ENCODE results near the gene GIPC2.
A peak's percentile ranks its signal among the peaks of the same experiment; 100 is the strongest.
"Not testable (repeated sequence)": the region's sequence is repeated elsewhere in the genome, so short reads cannot be mapped to it uniquely, and the experiment has no call there.

Gene GIPC2

GRCh38 chr1:78101051-78101450 is 55.3 kb downstream of the GIPC2 start:
- no peak for DNase-seq

GRCh38 chr1:78101514-78101913 is 55.7 kb downstream of the GIPC2 start:
- DNase-seq = no peak

GRCh38 chr1:78102082-78102481 is 56.3 kb downstream of the GIPC2 start:
- no peak for DNase-seq

GRCh38 chr1:78102916-78103315 is 57.1 kb downstream of the GIPC2 start:
- no peak for DNase-seq

- no peak for DNase-seq
Measured at GRCh38 chr1:78104322-78104721, 58.6 kb downstream of the GIPC2 start.

- DNase-seq = not testable (repeated sequence)
Measured at GRCh38 chr1:78109659-78110058, 63.9 kb downstream of the GIPC2 start.

GRCh38 chr1:78113156-78113916 is 67.6 kb downstream of the GIPC2 start:
- DNase-seq = no peak

- DNase-seq = peak; percentile 74
Measured at GRCh38 chr1:78114034-78114956, 68.5 kb downstream of the GIPC2 start.

- not testable (repeated sequence) for DNase-seq
Measured at GRCh38 chr1:78120485-78120884, 74.7 kb downstream of the GIPC2 start.

GRCh38 chr1:78121710-78122109 is 75.9 kb downstream of the GIPC2 start:
- no peak for DNase-seq

- no peak for DNase-seq
Measured at GRCh38 chr1:78122389-78122788, 76.6 kb downstream of the GIPC2 start.

- DNase-seq = no peak
Measured at GRCh38 chr1:78126506-78126905, 80.7 kb downstream of the GIPC2 start.

- DNase-seq = no peak
Measured at GRCh38 chr1:78132174-78132947, 86.6 kb downstream of the GIPC2 start.

- no peak for DNase-seq
Measured at GRCh38 chr1:78132948-78133322, 87.2 kb downstream of the GIPC2 start.

GRCh38 chr1:78136680-78137079 is 90.9 kb downstream of the GIPC2 start:
- no peak for DNase-seq

GRCh38 chr1:78141531-78142231 is 95.9 kb downstream of the GIPC2 start:
- no peak for DNase-seq

GRCh38 chr1:78142736-78143135 is 97.0 kb downstream of the GIPC2 start:
- no peak for DNase-seq

GRCh38 chr1:78143152-78143551 is 97.4 kb downstream of the GIPC2 start:
- no peak for DNase-seq

- no peak for DNase-seq
Measured at GRCh38 chr1:78143673-78144072, 97.9 kb downstream of the GIPC2 start.

- peak; percentile 56 for DNase-seq
Measured at GRCh38 chr1:78145105-78145580, 99.4 kb downstream of the GIPC2 start.

- DNase-seq = no peak
Measured at GRCh38 chr1:78146205-78146771, 100.5 kb downstream of the GIPC2 start.

GRCh38 chr1:78147031-78147430 is 101.3 kb downstream of the GIPC2 start:
- no peak for DNase-seq

Measured in activated CD4-positive, alpha-beta T cell treated with anti-CD3 and anti-CD28 coated beads, Interleukin-2, Interleukin-6, amounts not matched to agents 100 ng/mL and 50 ng/mL, durations not matched to agents 16 hours and 8 hours (primary cell).